HCT116 (cell line): Measurements from ENCODE around the gene FAM222B. TPM values are rescaled to one million over a fixed set of nuclear protein-coding genes. Genes with fewer than 3 reads are reported as not detected.

ENCODE experiments used
- ATAC-seq: fragments of 200-7000 bp; cut with Tn5 transposase; 2 replicates; pipeline ENCODE4 v1.9.1; 2020; ENCODE audit warnings: mild to moderate bottlenecking, moderate library complexity
- BruUV-seq: library from RNA; stranded (reverse); fragments of 400-500 nt; replicated peaks from 2 replicates; lab custom pipeline; 2021; lab: Mats Ljungman, UMichigan
- CTCF ChIA-PET: fragments of 300-600 bp; sonication (Branson Sonifier 250); formaldehyde crosslinking; loops from one replicate; lab custom pipeline; 2021; ENCODE audit warnings: antibody characterized with exemption; lab: Charles Lee
- POLR2A ChIA-PET: fragments of 300-600, 350-600 bp; sonication (Branson Sonifier 250); formaldehyde crosslinking; loops from one replicate; lab custom pipeline; 2021; ENCODE audit warnings: antibody characterized with exemption; lab: Charles Lee
- RAD21 ChIA-PET, 2 experiments: fragments of 300-600 bp; sonication (Branson Sonifier 250); formaldehyde crosslinking; loops; one replicate each; lab custom pipeline; 2023; ENCODE audit warnings: low total read pairs in 2 of 2; ENCODE audit not compliant: uncharacterized antibody in 2 of 2, unreplicated experiment in 2 of 2, low non-redundant PET in 1 of 2; lab: Charles Lee
- DNase-seq: peaks from one replicate; pipeline ENCODE4 v3.0.0-alpha.2; 2010; ENCODE audit warnings: low read depth, low spot score
- H2AFZ ChIP-seq: fragments of 200-600 bp; shearing (Covaris generic), sonication (generic); 2 replicates; pipeline ENCODE4 v1.6.1; 2017; ENCODE audit warnings: low read depth, mixed run types, mixed read lengths, antibody characterized with exemption, low read length; ENCODE audit not compliant: poor library complexity, severe bottlenecking
- H3K27ac ChIP-seq: 2 replicates; pipeline ENCODE4 v1.5.1; 2012; ENCODE audit warnings: low read depth, low read length
- H3K27me3 ChIP-seq: fragments of 200-600 bp; sonication (generic); 2 replicates; pipeline ENCODE4 v1.6.1; 2016; ENCODE audit warnings: mixed run types, low read length, mixed read lengths; ENCODE audit not compliant: insufficient read depth
- H3K36me3 ChIP-seq, 2 experiments: fragments of 200-500 bp in 1 of 2; fragments of 200-600 bp in 1 of 2; sonication (Bioruptor generic) in 1 of 2; sonication (generic) in 1 of 2; 2 replicates each; pipeline versions ENCODE4 v1.5.1 to v1.6.1; 2014 to 2016; ENCODE audit warnings: low read length in 2 of 2, inconsistent platforms in 1 of 2, mixed read lengths in 1 of 2, mixed run types in 1 of 2; ENCODE audit not compliant: insufficient read depth in 2 of 2, control insufficient read depth in 1 of 2
- H3K4me1 ChIP-seq, 2 experiments: fragments of 200-600 bp in 1 of 2; sonication (generic) in 1 of 2; 2 replicates each; pipeline versions ENCODE4 v1.5.1 to v1.6.1; 2012 to 2017; ENCODE audit warnings: low read length in 2 of 2, inconsistent platforms in 1 of 2, mild to moderate bottlenecking in 1 of 2, mixed read lengths in 1 of 2, mixed run types in 1 of 2, moderate library complexity in 1 of 2; ENCODE audit not compliant: insufficient read depth in 2 of 2, control insufficient read depth in 1 of 2
- H3K4me2 ChIP-seq: fragments of 200-600 bp; sonication (generic); 2 replicates; pipeline ENCODE4 v1.6.1; 2017; ENCODE audit warnings: mixed run types, low read length, mixed read lengths
- H3K4me3 ChIP-seq, 2 experiments: fragments of 200-600 bp in 1 of 2; sonication (generic) in 1 of 2; replicated peaks in 1 of 2; 2 replicates each; pipeline ENCODE4 v1.5.1; 2011 to 2016; ENCODE audit warnings: low read length in 2 of 2, control low read depth in 1 of 2, low read depth in 1 of 2, mild to moderate bottlenecking in 1 of 2, mixed read lengths in 1 of 2, mixed run types in 1 of 2
- H3K79me2 ChIP-seq: fragments of 200-600 bp; sonication (generic); 2 replicates; pipeline ENCODE4 v1.6.1; 2017; ENCODE audit warnings: mild to moderate bottlenecking, mixed run types, low read length, moderate library complexity, mixed read lengths; ENCODE audit not compliant: insufficient read depth
- H3K9ac ChIP-seq: fragments of 200-600 bp; sonication (generic); 2 replicates; pipeline ENCODE4 v1.6.1; 2016; ENCODE audit warnings: low read length, mixed read lengths
- H3K9me2 ChIP-seq: fragments of 200-600 bp; sonication (generic), shearing (Covaris generic); 2 replicates; pipeline ENCODE4 v1.6.1; 2017; ENCODE audit warnings: mixed run types, mild to moderate bottlenecking, moderate library complexity; ENCODE audit not compliant: insufficient read depth
- H3K9me3 ChIP-seq, 2 experiments: fragments of 200-500 bp in 1 of 2; fragments of 200-600 bp in 1 of 2; sonication (Bioruptor generic) in 1 of 2; sonication (generic) in 1 of 2; 2 replicates each; pipeline ENCODE4 v1.6.1; 2014 to 2017; ENCODE audit warnings: low read length in 2 of 2, mixed read lengths in 2 of 2, inconsistent platforms in 1 of 2, low read depth in 1 of 2, mild to moderate bottlenecking in 1 of 2, mixed run types in 1 of 2, moderate library complexity in 1 of 2; ENCODE audit not compliant: control insufficient read depth in 1 of 2, insufficient read depth in 1 of 2
- H4K20me1 ChIP-seq: fragments of 200-600 bp; sonication (generic), shearing (Covaris generic); 2 replicates; pipeline ENCODE4 v1.6.1; 2017; ENCODE audit warnings: mixed run types, mild to moderate bottlenecking, moderate library complexity; ENCODE audit not compliant: insufficient read depth
- CBX3 ChIP-seq: IDR thresholded peaks from 2 replicates; pipeline ENCODE4 v1.6.1; 2012; ENCODE audit warnings: low read depth
- EZH2 ChIP-seq: fragments of 200-600 bp; sonication (generic); IDR thresholded peaks from 2 replicates; pipeline ENCODE4 v1.6.1; 2017; ENCODE audit warnings: antibody characterized with exemption, mixed run types
- FOSL1 ChIP-seq: IDR thresholded peaks from 2 replicates; pipeline ENCODE4 v1.6.1; 2012; ENCODE audit warnings: low read depth
- POLR2A ChIP-seq: IDR thresholded peaks from 2 replicates; pipeline ENCODE4 v1.7.0; 2011; ENCODE audit warnings: borderline replicate concordance; ENCODE audit not compliant: insufficient read depth, insufficient read length; ENCODE audit errors: extremely low read depth
- POLR2AphosphoS5 ChIP-seq: IDR thresholded peaks from 2 replicates; pipeline ENCODE4 v1.6.1; 2011; ENCODE audit warnings: mild to moderate bottlenecking, low read depth, low read length, moderate library complexity
- RAD21 ChIP-seq: IDR thresholded peaks from 2 replicates; pipeline ENCODE4 v1.6.1; 2012; ENCODE audit warnings: low read depth, mild to moderate bottlenecking
- SP1 ChIP-seq: IDR thresholded peaks from 2 replicates; pipeline ENCODE4 v1.6.1; 2012; ENCODE audit warnings: low read depth
- SRF ChIP-seq: IDR thresholded peaks from 2 replicates; pipeline ENCODE4 v1.6.1; 2012; ENCODE audit warnings: low read depth
- TCF7L2 ChIP-seq: IDR thresholded peaks from 2 replicates; pipeline ENCODE4 v1.7.0; 2011; ENCODE audit warnings: borderline replicate concordance, inconsistent platforms; ENCODE audit not compliant: insufficient read depth, insufficient read length; ENCODE audit errors: extremely low read depth
- intact Hi-C: fragments of 100-400 bp; cut with micrococcal nuclease; formaldehyde crosslinking; loops from 2 replicates; pipeline ENCODE4 v1.10.0; 2022
- total RNA-seq: library from RNA; stranded (reverse); gene quantifications from one replicate; pipeline ENCODE4 v1.2.1, GENCODE V29; 2021; ENCODE audit not compliant: unreplicated experiment
- TF ChIP-seq, protein P1 (sequence below): IDR thresholded peaks from 2 replicates; pipeline ENCODE4 v1.6.1; 2012; ENCODE audit warnings: low read depth
- TF ChIP-seq, protein P2 (sequence below), 3 experiments: fragments of 200-600 bp in 1 of 3; sonication (generic) in 1 of 3; IDR thresholded peaks in 2 of 3; conservative IDR thresholded peaks in 1 of 3; 2 replicates each; pipeline ENCODE4 v1.5.1; 2012 to 2017; ENCODE audit warnings: low read depth in 2 of 3, low read length in 2 of 3, antibody characterized with exemption in 1 of 3, borderline replicate concordance in 1 of 3, control low read depth in 1 of 3, mild to moderate bottlenecking in 1 of 3, mixed read lengths in 1 of 3, mixed run types in 1 of 3, moderate library complexity in 1 of 3; ENCODE audit not compliant: insufficient read depth in 1 of 3
- TF ChIP-seq, protein P3 (sequence below): IDR thresholded peaks from 2 replicates; pipeline ENCODE4 v1.6.1; 2011; ENCODE audit warnings: mild to moderate bottlenecking, low read length, moderate library complexity; ENCODE audit not compliant: insufficient replicate concordance; ENCODE audit errors: extremely low read depth

Gene FAM222B
- total RNA-seq, 1 experiment from 2014 or later = 22.7 TPM

DNA sequence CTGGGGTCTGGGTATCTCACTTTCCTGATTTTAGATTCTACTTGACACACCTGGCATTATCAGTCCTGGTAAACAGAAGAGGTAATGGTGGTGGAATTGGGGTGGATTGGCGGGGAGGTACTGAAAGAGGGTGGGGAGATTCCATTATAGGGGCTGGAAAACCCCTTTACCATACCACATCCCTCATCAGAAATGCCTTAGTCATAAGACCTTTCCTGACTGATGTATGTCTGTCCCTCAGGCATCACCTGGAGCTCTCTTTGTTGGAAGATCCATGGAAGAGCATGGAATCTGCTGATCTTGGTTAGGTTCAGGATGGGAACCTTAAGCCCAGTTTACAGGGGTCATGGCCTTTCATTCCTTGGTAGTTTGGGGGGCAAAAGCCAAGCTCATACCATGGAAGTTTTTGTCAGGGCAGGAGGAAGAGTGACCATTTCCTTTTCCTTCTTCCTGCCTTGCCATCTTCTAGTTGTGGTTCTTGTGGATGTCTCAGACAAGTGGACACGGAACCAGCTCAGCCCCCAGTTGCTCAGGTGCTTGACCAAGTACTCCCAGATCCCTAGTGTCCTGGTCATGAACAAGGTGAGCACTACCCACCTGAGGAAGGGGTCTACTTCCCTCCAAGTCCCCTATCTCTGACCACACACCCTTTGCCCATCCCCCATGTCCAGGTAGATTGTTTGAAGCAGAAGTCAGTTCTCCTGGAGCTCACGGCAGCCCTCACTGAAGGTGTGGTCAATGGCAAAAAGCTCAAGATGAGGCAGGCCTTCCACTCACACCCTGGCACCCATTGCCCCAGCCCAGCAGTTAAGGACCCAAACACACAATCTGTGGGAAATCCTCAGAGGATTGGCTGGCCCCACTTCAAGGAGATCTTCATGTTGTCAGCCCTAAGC lies 15.6 kb upstream of the FAM222B start:
- Histone ChIP-seq H3K36me3 (peaks cover 9 to 17% of the 10 kb centered on the region in 2 experiments; a peak in 3 of 4 replicates), H3K4me1 (peaks cover 7 to 22% of the 10 kb centered on the region in 2 experiments; a peak in 3 of 4 replicates), H3K4me3 (no peak overlapping the region), H3K9ac (no peak overlapping the region), H2AFZ (no peak overlapping the region), H3K27ac (no peak overlapping the region), H3K9me3 (no peaks in the 10 kb centered on the region), H3K79me2 (peaks cover 16% of the 10 kb centered on the region), H3K4me2 (no peak overlapping the region), H3K9me2 (no peaks in the 10 kb centered on the region), H4K20me1 (no peaks in the 10 kb centered on the region), H3K27me3 (no peaks in the 10 kb centered on the region)
- ATAC-seq = no peak
- no TSS peak for BruUV-seq
- intact Hi-C loops = no loop called here
- no peak for TF ChIP-seq POLR2A
- no peak for TF ChIP-seq TCF7L2
- TF ChIP-seq, protein P1, sequence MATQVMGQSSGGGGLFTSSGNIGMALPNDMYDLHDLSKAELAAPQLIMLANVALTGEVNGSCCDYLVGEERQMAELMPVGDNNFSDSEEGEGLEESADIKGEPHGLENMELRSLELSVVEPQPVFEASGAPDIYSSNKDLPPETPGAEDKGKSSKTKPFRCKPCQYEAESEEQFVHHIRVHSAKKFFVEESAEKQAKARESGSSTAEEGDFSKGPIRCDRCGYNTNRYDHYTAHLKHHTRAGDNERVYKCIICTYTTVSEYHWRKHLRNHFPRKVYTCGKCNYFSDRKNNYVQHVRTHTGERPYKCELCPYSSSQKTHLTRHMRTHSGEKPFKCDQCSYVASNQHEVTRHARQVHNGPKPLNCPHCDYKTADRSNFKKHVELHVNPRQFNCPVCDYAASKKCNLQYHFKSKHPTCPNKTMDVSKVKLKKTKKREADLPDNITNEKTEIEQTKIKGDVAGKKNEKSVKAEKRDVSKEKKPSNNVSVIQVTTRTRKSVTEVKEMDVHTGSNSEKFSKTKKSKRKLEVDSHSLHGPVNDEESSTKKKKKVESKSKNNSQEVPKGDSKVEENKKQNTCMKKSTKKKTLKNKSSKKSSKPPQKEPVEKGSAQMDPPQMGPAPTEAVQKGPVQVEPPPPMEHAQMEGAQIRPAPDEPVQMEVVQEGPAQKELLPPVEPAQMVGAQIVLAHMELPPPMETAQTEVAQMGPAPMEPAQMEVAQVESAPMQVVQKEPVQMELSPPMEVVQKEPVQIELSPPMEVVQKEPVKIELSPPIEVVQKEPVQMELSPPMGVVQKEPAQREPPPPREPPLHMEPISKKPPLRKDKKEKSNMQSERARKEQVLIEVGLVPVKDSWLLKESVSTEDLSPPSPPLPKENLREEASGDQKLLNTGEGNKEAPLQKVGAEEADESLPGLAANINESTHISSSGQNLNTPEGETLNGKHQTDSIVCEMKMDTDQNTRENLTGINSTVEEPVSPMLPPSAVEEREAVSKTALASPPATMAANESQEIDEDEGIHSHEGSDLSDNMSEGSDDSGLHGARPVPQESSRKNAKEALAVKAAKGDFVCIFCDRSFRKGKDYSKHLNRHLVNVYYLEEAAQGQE = no peak
- TF ChIP-seq CBX3 = no peak
- TF ChIP-seq EZH2 = no peak
- TF ChIP-seq, protein P2, sequence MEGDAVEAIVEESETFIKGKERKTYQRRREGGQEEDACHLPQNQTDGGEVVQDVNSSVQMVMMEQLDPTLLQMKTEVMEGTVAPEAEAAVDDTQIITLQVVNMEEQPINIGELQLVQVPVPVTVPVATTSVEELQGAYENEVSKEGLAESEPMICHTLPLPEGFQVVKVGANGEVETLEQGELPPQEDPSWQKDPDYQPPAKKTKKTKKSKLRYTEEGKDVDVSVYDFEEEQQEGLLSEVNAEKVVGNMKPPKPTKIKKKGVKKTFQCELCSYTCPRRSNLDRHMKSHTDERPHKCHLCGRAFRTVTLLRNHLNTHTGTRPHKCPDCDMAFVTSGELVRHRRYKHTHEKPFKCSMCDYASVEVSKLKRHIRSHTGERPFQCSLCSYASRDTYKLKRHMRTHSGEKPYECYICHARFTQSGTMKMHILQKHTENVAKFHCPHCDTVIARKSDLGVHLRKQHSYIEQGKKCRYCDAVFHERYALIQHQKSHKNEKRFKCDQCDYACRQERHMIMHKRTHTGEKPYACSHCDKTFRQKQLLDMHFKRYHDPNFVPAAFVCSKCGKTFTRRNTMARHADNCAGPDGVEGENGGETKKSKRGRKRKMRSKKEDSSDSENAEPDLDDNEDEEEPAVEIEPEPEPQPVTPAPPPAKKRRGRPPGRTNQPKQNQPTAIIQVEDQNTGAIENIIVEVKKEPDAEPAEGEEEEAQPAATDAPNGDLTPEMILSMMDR (IDR thresholded peaks at IDR 0.05 in 2 of 3, conservative IDR thresholded peaks at IDR 0.05 in 1 of 3; ENCODE audit: borderline replicate concordance in 1 of 3, insufficient read depth in 1 of 3, low read depth in 2 of 3, low read length in 2 of 3) = no peak
- TF ChIP-seq SP1 = no peak
- TF ChIP-seq, protein P3, sequence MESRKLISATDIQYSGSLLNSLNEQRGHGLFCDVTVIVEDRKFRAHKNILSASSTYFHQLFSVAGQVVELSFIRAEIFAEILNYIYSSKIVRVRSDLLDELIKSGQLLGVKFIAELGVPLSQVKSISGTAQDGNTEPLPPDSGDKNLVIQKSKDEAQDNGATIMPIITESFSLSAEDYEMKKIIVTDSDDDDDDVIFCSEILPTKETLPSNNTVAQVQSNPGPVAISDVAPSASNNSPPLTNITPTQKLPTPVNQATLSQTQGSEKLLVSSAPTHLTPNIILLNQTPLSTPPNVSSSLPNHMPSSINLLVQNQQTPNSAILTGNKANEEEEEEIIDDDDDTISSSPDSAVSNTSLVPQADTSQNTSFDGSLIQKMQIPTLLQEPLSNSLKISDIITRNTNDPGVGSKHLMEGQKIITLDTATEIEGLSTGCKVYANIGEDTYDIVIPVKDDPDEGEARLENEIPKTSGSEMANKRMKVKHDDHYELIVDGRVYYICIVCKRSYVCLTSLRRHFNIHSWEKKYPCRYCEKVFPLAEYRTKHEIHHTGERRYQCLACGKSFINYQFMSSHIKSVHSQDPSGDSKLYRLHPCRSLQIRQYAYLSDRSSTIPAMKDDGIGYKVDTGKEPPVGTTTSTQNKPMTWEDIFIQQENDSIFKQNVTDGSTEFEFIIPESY = no peak
- no peak for TF ChIP-seq POLR2AphosphoS5
- no peak for TF ChIP-seq FOSL1
- no peak for TF ChIP-seq SRF
- TF ChIP-seq RAD21 = no peak
- CTCF ChIA-PET = interaction anchor here (1.0 kb wide), 1 partner anchor 95 kb away, joined by 3 read pairs; no protein-coding TSS in a partner anchor
- DNase-seq = no peak
- RAD21 ChIA-PET = no interaction called here
- POLR2A ChIA-PET = no interaction called here
